GM21526 (cell line): ENCODE data around the gene CDC42BPB.

Experiments
- ATAC-seq: cut with Tn5 transposase; IDR thresholded peaks from one replicate; pipeline ENCODE4 v1.9.1; 2021; ENCODE audit warnings: moderate library complexity; ENCODE audit not compliant: unreplicated experiment, low FRiP score

CDC42BPB gene

GRCh38 chr14:103057372-103058163 is at the start of gene CDC42BPB:
Gene CDC42BPB, minus strand, starts transcription at chr14:103057549. Its CDS starts 376 bp downstream, at chr14:103057173.
- ATAC-seq = peak; percentile 81

- no peak for ATAC-seq
These were observed 48.3 kb upstream of the CDC42BPB start for GRCh38 chr14:103105580-103106150.

- no peak for ATAC-seq
These were observed 47.5 kb upstream of the CDC42BPB start for GRCh38 chr14:103104654-103105452.

- ATAC-seq = no peak
These were observed 47.0 kb upstream of the CDC42BPB start for GRCh38 chr14:103104389-103104653.

GRCh38 chr14:103103461-103104388 is 46.4 kb upstream of the CDC42BPB start:
- no peak for ATAC-seq

GRCh38 chr14:103102689-103103260 is 45.4 kb upstream of the CDC42BPB start:
- ATAC-seq = no peak

- ATAC-seq = no peak
These were observed 44.8 kb upstream of the CDC42BPB start for GRCh38 chr14:103101963-103102688.

- ATAC-seq = no peak
These were observed 44.1 kb upstream of the CDC42BPB start for GRCh38 chr14:103101257-103101962.

GRCh38 chr14:103100281-103101121 is 43.2 kb upstream of the CDC42BPB start:
- peak; percentile 53 for ATAC-seq

GRCh38 chr14:103099733-103100280 is 42.5 kb upstream of the CDC42BPB start:
- ATAC-seq = no peak

GRCh38 chr14:103099081-103099732 is 41.9 kb upstream of the CDC42BPB start:
- no peak for ATAC-seq

GRCh38 chr14:103097994-103098957 is 40.9 kb upstream of the CDC42BPB start:
- no peak for ATAC-seq

GRCh38 chr14:103097244-103097993 is 40.1 kb upstream of the CDC42BPB start:
- no peak for ATAC-seq

- ATAC-seq = no peak
These were observed 39.0 kb upstream of the CDC42BPB start for GRCh38 chr14:103096387-103096786.

- no peak for ATAC-seq
These were observed 37.9 kb upstream of the CDC42BPB start for GRCh38 chr14:103095210-103095778.
